H1 (cell line): ENCODE results near the gene KRTCAP2. TPM values are rescaled to one million over a fixed set of nuclear protein-coding genes. Genes with fewer than 3 reads are reported as not detected.
"Not testable (repeated sequence)": the region's sequence is repeated elsewhere in the genome, so short reads cannot be mapped to it uniquely, and the experiment has no call there.

Experiments used
- CTCF ChIA-PET: fragments of 300-600 bp; sonication (Branson Sonifier 250); formaldehyde crosslinking; loops from one replicate; lab custom pipeline; 2021; ENCODE audit not compliant: partially characterized antibody; lab: Charles Lee
- POLR2A ChIA-PET: fragments of 300-600 bp; sonication (Branson Sonifier 250); formaldehyde crosslinking; loops from one replicate; lab custom pipeline; 2021; ENCODE audit warnings: inconsistent platforms; ENCODE audit not compliant: partially characterized antibody; lab: Charles Lee
- DNase-seq, 2 experiments: peaks; one replicate each; pipeline versions ENCODE4 v3.0.0 to v3.0.0-alpha.2; 2010 to 2022; ENCODE audit warnings: low spot score in 2 of 2, low read depth in 1 of 2, mixed read lengths in 1 of 2
- FAIRE-seq: peaks from 2 replicates; lab custom pipeline; 2011; peaks lifted over from hg19 to GRCh38; lab: Jason Lieb, UNC
- H2AFZ ChIP-seq: 2 replicates; pipeline ENCODE4 v1.8.1; 2012; ENCODE audit warnings: low read length, inconsistent platforms
- H2AK5ac ChIP-seq: 2 replicates; pipeline ENCODE4 v1.6.1; 2013; ENCODE audit warnings: low read depth, low read length
- H2BK120ac ChIP-seq: replicated peaks from 2 replicates; pipeline ENCODE3; 2013; ENCODE audit warnings: low read depth, low read length, inconsistent platforms
- H2BK12ac ChIP-seq: 2 replicates; pipeline ENCODE4 v1.6.1; 2013; ENCODE audit warnings: low read depth, low read length
- H2BK15ac ChIP-seq: 2 replicates; pipeline ENCODE4 v1.6.1; 2013; ENCODE audit warnings: low read length
- H2BK20ac ChIP-seq: 2 replicates; pipeline ENCODE4 v1.6.1; 2013; ENCODE audit warnings: low read length
- H2BK5ac ChIP-seq: 2 replicates; pipeline ENCODE4 v1.6.1; 2013; ENCODE audit warnings: low read depth, low read length
- H3K14ac ChIP-seq: 2 replicates; pipeline ENCODE4 v1.6.1; 2013; ENCODE audit warnings: inconsistent platforms; ENCODE audit not compliant: insufficient read length
- H3K18ac ChIP-seq: 2 replicates; pipeline ENCODE4 v1.6.1; 2013; ENCODE audit warnings: low read length; ENCODE audit errors: extremely low read depth
- H3K23ac ChIP-seq: 2 replicates; pipeline ENCODE4 v1.6.1; 2013; ENCODE audit warnings: inconsistent platforms; ENCODE audit not compliant: insufficient read length
- H3K23me2 ChIP-seq: 2 replicates; pipeline ENCODE4 v1.6.1; 2013; ENCODE audit warnings: low read depth, low read length
- H3K27ac ChIP-seq: 2 replicates; pipeline ENCODE4 v1.6.1; 2011; ENCODE audit warnings: low read depth, low read length, inconsistent platforms
- H3K27me3 ChIP-seq, 4 experiments: replicated peaks in 1 of 4; 1 replicate in 1 of 4; 2 replicates in 3 of 4; pipeline versions ENCODE4 v1.6.1 to v1.8.1; 2011 to 2013; ENCODE audit warnings: low read length in 3 of 4, mild to moderate bottlenecking in 3 of 4, inconsistent platforms in 2 of 4, mixed read lengths in 2 of 4, moderate library complexity in 1 of 4; ENCODE audit not compliant: control insufficient read depth in 3 of 4, insufficient read depth in 3 of 4; ENCODE audit errors: extremely low read depth in 1 of 4
- H3K36me3 ChIP-seq, 4 experiments: 2 replicates each; pipeline versions ENCODE4 v1.6.1 to v1.8.1; 2011 to 2013; ENCODE audit warnings: mild to moderate bottlenecking in 4 of 4, low read length in 3 of 4, moderate library complexity in 2 of 4, control low read depth in 1 of 4, inconsistent platforms in 1 of 4; ENCODE audit not compliant: insufficient read depth in 4 of 4, control insufficient read depth in 2 of 4
- H3K4ac ChIP-seq: replicated peaks from 2 replicates; pipeline ENCODE3; 2013; ENCODE audit warnings: low read length, low read depth, mixed read lengths, inconsistent platforms; ENCODE audit not compliant: insufficient read length
- H3K4me1 ChIP-seq, 4 experiments: replicated peaks in 1 of 4; 1 replicate in 1 of 4; 2 replicates in 3 of 4; pipeline versions ENCODE4 v1.6.1 to v1.8.1; 2011 to 2013; ENCODE audit warnings: low read length in 3 of 4, inconsistent platforms in 2 of 4, mixed read lengths in 1 of 4; ENCODE audit not compliant: insufficient read depth in 4 of 4, control insufficient read depth in 3 of 4
- H3K4me2 ChIP-seq, 2 experiments: 2 replicates each; pipeline versions ENCODE4 v1.6.1 to v1.8.1; 2011 to 2013; ENCODE audit warnings: low read depth in 2 of 2, low read length in 2 of 2, control low read depth in 1 of 2, inconsistent platforms in 1 of 2, mild to moderate bottlenecking in 1 of 2; ENCODE audit not compliant: insufficient read depth in 1 of 2
- H3K4me3 ChIP-seq, 4 experiments: fragments of 200-600, 300-600 bp in 1 of 4; sonication (generic), shearing (Covaris generic), sonication (Bioruptor Twin) in 1 of 4; 2 replicates each; pipeline versions ENCODE4 v1.5.1 to v1.8.1; 2011 to 2016; ENCODE audit warnings: low read length in 4 of 4, low read depth in 3 of 4, control low read depth in 2 of 4, inconsistent platforms in 2 of 4, mild to moderate bottlenecking in 2 of 4, mixed read lengths in 1 of 4, moderate library complexity in 1 of 4; ENCODE audit not compliant: insufficient read depth in 2 of 4; ENCODE audit errors: extremely low read depth in 1 of 4
- H3K56ac ChIP-seq: replicated peaks from 2 replicates; pipeline ENCODE3; 2013; ENCODE audit warnings: low read depth, mild to moderate bottlenecking, mixed read lengths, low read length, inconsistent platforms; ENCODE audit not compliant: insufficient read length
- H3K79me1 ChIP-seq: 2 replicates; pipeline ENCODE4 v1.6.1; 2013; ENCODE audit warnings: low read depth, low read length, control low read depth
- H3K79me2 ChIP-seq, 2 experiments: 2 replicates each; pipeline versions ENCODE4 v1.6.1 to v1.8.1; 2012 to 2013; ENCODE audit warnings: low read length in 2 of 2, mild to moderate bottlenecking in 2 of 2, inconsistent platforms in 1 of 2; ENCODE audit not compliant: insufficient read depth in 2 of 2, control insufficient read depth in 1 of 2
- H3K9ac ChIP-seq, 4 experiments: replicated peaks in 1 of 4; 1 replicate in 1 of 4; 2 replicates in 3 of 4; pipeline versions ENCODE4 v1.6.1 to v1.8.1; 2011 to 2013; ENCODE audit warnings: low read depth in 3 of 4, low read length in 3 of 4, control low read depth in 2 of 4, mild to moderate bottlenecking in 2 of 4, moderate library complexity in 2 of 4, inconsistent platforms in 1 of 4; ENCODE audit errors: extremely low read depth in 1 of 4
- H3K9me3 ChIP-seq, 2 experiments: 2 replicates each; pipeline versions ENCODE4 v1.6.1 to v1.8.1; 2012 to 2013; ENCODE audit warnings: mild to moderate bottlenecking in 2 of 2, moderate library complexity in 2 of 2, control low read depth in 1 of 2, inconsistent platforms in 1 of 2, low read depth in 1 of 2, low read length in 1 of 2, mixed read lengths in 1 of 2; ENCODE audit not compliant: insufficient read depth in 2 of 2
- H4K20me1 ChIP-seq, 2 experiments: replicated peaks in 1 of 2; 2 replicates each; pipeline versions ENCODE3 to v1.8.1; 2011 to 2013; ENCODE audit warnings: inconsistent platforms in 2 of 2, low read length in 2 of 2, mild to moderate bottlenecking in 1 of 2; ENCODE audit not compliant: insufficient read depth in 2 of 2, control insufficient read depth in 1 of 2
- H4K5ac ChIP-seq: 2 replicates; pipeline ENCODE4 v1.6.1; 2013; ENCODE audit warnings: low read length, low read depth, mixed read lengths, inconsistent platforms; ENCODE audit not compliant: insufficient read length
- H4K8ac ChIP-seq: 2 replicates; pipeline ENCODE4 v1.8.0; 2013; ENCODE audit warnings: mild to moderate bottlenecking, moderate library complexity, low read length, inconsistent platforms; ENCODE audit not compliant: insufficient read depth; ENCODE audit errors: extremely low read depth
- H4K91ac ChIP-seq: replicated peaks from 2 replicates; pipeline ENCODE3; 2013; ENCODE audit warnings: low read length, mixed read lengths, inconsistent platforms; ENCODE audit not compliant: insufficient read length
- EGR1 ChIP-seq: IDR thresholded peaks from 2 replicates; pipeline ENCODE4 v1.6.1; 2011; ENCODE audit warnings: low read depth, low read length, borderline replicate concordance
- WGBS, 2 experiments: shearing (Covaris generic) in 1 of 2; methylation state at CpG; one replicate each; pipeline versions ENCODE4 v1.1.6 to v1.1.7; 2013 to 2015; ENCODE audit warnings: low lambda C conversion rate in 2 of 2, mixed read lengths in 2 of 2, inconsistent platforms in 1 of 2, low coverage in 1 of 2, missing lambda C conversion rate in 1 of 2; ENCODE audit not compliant: insufficient replicate concordance in 2 of 2, insufficient coverage in 1 of 2, insufficient read length in 1 of 2; ENCODE audit errors: extremely low coverage in 1 of 2, missing lambda C conversion rate in 1 of 2; 5-methylcytosine and 5-hydroxymethylcytosine counted together
- polyA plus RNA-seq, 7 experiments: library from polyadenylated mRNA; depleted of rRNA in 3 of 7; stranded (reverse) in 5 of 7; unstranded in 2 of 7; fragments of >200 nt in 5 of 7; fragments of 200-250 nt in 2 of 7; gene quantifications; 1 replicate in 5 of 7; 2 replicates in 1 of 7; 4 replicates in 1 of 7; pipeline versions ENCODE4 v1.2.1 to v1.2.3, GENCODE V29; 2011 to 2013; ENCODE audit warnings: missing spikeins in 2 of 7, mixed read lengths in 2 of 7
- total RNA-seq: library from RNA; stranded (reverse); fragmentation: NEBNext Ultra II Directional; extraction: Animal tissue kit (Norgen Biotek cat#: 25700); gene quantifications from 2 replicates; pipeline ENCODE4 v1.2.1, GENCODE V29; 2021

KRTCAP2 gene
- total and polyA plus RNA-seq, 2 of the 8 experiments (the other 6 are each of a cell fraction or from before 2014, with no cell fraction given) = 146 to 317 TPM

DNA sequence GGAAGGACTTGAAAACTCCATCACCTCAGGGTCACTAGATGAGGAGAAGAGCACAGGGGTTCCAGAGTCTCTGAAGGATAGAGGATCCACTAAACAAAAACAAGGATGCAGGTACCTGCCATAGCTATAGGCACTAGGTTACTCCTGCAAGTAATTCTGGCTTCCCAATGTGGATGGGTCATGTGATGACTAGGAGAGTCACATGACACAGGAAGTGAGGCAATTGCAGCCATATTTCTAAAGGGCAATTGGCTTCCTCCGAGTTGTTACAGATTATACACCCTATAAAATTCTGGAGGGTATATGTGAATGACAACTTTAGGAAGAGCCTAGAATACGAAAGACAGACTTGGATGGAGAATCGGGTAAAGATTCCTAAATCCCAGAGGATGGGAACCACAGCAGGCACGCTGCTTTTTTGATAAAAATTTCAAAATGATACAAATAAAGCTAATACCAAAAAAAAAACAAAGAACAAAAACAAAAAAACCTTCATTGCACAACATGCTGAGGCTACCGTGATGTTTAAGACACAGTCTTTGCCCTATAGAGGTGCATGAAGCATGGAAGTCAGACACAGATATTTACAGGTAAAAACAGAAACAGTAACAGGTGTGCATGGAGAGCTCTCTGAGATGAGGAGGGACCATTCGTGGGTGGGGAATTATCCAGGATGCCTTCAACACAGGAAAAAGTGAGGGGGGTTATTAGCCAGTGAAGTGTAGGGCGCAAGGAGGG lies 45.9 kb upstream of the KRTCAP2 start (continued):
- no peak for TF ChIP-seq EGR1

DNA sequence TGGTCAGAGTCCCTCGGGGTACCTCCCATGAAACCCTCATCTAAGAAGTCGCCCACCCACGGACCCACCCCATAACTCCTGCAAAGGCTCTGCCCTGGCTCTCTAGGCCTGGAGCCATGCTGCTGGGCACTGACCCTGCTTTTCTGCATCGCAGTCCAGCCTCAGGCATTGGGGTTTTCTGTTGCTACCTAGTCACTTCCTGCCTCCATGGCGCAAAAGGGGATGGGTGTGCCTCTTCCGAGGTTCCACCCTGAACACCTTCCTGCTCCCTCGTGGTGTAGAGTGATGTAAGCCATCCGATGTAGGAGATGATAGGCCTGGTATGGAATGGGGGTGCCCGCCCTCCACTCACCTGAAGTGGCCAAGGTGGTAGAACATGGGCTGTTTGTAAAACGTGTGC lies 41.6 kb upstream of the KRTCAP2 start:
- H3K27ac ChIP-seq, FAIRE-seq, H3K4me3 ChIP-seq, H3K14ac ChIP-seq, H2BK20ac ChIP-seq, H3K9ac ChIP-seq, H2BK15ac ChIP-seq, H3K23ac ChIP-seq, CTCF ChIA-PET, H2AFZ ChIP-seq, H3K27me3 ChIP-seq, H3K9me3 ChIP-seq, H2BK12ac ChIP-seq, H3K36me3 ChIP-seq, H3K18ac ChIP-seq, H3K79me2 ChIP-seq, H3K56ac ChIP-seq, H2AK5ac ChIP-seq, H3K4me2 ChIP-seq, H3K79me1 ChIP-seq, H2BK120ac ChIP-seq, H4K8ac ChIP-seq, DNase-seq, H3K4ac ChIP-seq, H4K5ac ChIP-seq, H3K23me2 ChIP-seq, H3K4me1 ChIP-seq, H4K91ac ChIP-seq, H2BK5ac ChIP-seq, H4K20me1 ChIP-seq: not testable (repeated sequence)
- WGBS, 2 experiments = 83% methylated on average over 2 of the region's 10 CpGs; no CpG with 5 or more reads in 1 of the 2 experiments
- POLR2A ChIA-PET = interaction anchor here (1.3 to 2.3 kb wide), 2 partner anchors 8 to 13 kb away, joined by 4 to 6 read pairs; no protein-coding TSS in a partner anchor
